Sigmoid colon (tissue), 7 donors: ENCODE data around the gene SLC2A4. TPM values are rescaled to one million over a fixed set of nuclear protein-coding genes. Genes with fewer than 3 reads are reported as not detected.

Experiments
- DNase-seq: peaks from one replicate; pipeline ENCODE4 v3.0.0-alpha.2; 2019
- H3K27ac ChIP-seq, 4 donors: fragments of 200-600 bp; sonication (generic); one replicate each; pipeline ENCODE4 v1.5.1; 2016 to 2019; ENCODE audit warnings: mild to moderate bottlenecking in 1 of 4
- H3K27me3 ChIP-seq, 3 donors: fragments of 200-600 bp; sonication (generic); one replicate each; pipeline ENCODE4 v1.5.1; 2019; ENCODE audit warnings: mild to moderate bottlenecking in 1 of 3
- H3K36me3 ChIP-seq, 4 donors: fragments of 200-600 bp; sonication (generic); one replicate each; pipeline ENCODE4 v1.5.1; 2016 to 2019
- H3K4me1 ChIP-seq, 4 donors: fragments of 200-600 bp; sonication (generic); one replicate each; pipeline ENCODE4 v1.5.1; 2017 to 2019
- H3K4me3 ChIP-seq, 4 donors: fragments of 200-600 bp; sonication (generic); one replicate each; pipeline ENCODE4 v1.5.1; 2017 to 2019; ENCODE audit warnings: mild to moderate bottlenecking in 2 of 4, moderate library complexity in 1 of 4
- H3K9me3 ChIP-seq, 4 donors: fragments of 200-600 bp in 3 of 4; sonication (generic) in 3 of 4; one replicate each; pipeline versions ENCODE4 v1.5.1 to v1.6.1; 2013 to 2019
- CTCF ChIP-seq, 4 experiments: fragments of 450-650 bp in 3 of 4; fragments of 200-600 bp in 1 of 4; IDR thresholded peaks; one replicate each; pipeline ENCODE4 v1.5.1; 2016 to 2019; ENCODE audit warnings: antibody characterized with exemption in 4 of 4, mild to moderate bottlenecking in 3 of 4, moderate library complexity in 2 of 4
- EP300 ChIP-seq, 4 donors: sonication (generic); formaldehyde crosslinking; IDR thresholded peaks; one replicate each; pipeline ENCODE4 v1.6.1; 2017; ENCODE audit warnings: antibody characterized with exemption in 4 of 4
- POLR2A ChIP-seq, 2 donors: fragments of 450-650 bp; IDR thresholded peaks; one replicate each; pipeline ENCODE4 v1.6.1; 2016; ENCODE audit warnings: antibody characterized with exemption in 2 of 2, mild to moderate bottlenecking in 2 of 2, moderate library complexity in 2 of 2
- POLR2AphosphoS5 ChIP-seq, 4 donors: sonication (generic); formaldehyde crosslinking; IDR thresholded peaks; one replicate each; pipeline ENCODE4 v1.6.1; 2017; ENCODE audit warnings: antibody characterized with exemption in 4 of 4
- WGBS, 2 donors: extraction: QIAGEN DNeasy Blood & Tissue Kit; methylation state at CpG; one replicate each; pipeline ENCODE4 v1.1.7; 2013; 5-methylcytosine and 5-hydroxymethylcytosine counted together
- intact Hi-C: fragments of 100-400 bp; cut with DNase I; formaldehyde crosslinking; loops from one replicate; pipeline ENCODE4 v1.15.1; 2023
- polyA plus RNA-seq, 3 donors: library from polyadenylated mRNA; stranded (reverse); fragments of 200-250 nt; gene quantifications; one replicate each; pipeline ENCODE4 v1.2.3, GENCODE V29; 2013
- total RNA-seq, 4 donors: library from RNA; depleted of rRNA; stranded (reverse); fragments of >200 nt; gene quantifications; one replicate each; pipeline ENCODE4 v1.1.0, GENCODE V29; 2016
- donor health status: healthy with polysubstance abuse.
- donor health status: Bipolar disorder and iron deficiency.
- donor health status: healthy.

SLC2A4 gene
- total and polyA plus RNA-seq, 7 donors: 0.60 to 127 (median 72.9) TPM

GRCh38 chr17:7326186-7326585 is 44.7 kb downstream of the SLC2A4 start:
- no peak for DNase-seq
- H3K27me3 ChIP-seq: no peaks in the 10 kb centered on the region
- TF ChIP-seq POLR2AphosphoS5 (IDR thresholded peaks at IDR 0.05) (no peak), EP300 (IDR thresholded peaks at IDR 0.05) (no peak), CTCF (IDR thresholded peaks at IDR 0.05) (no peak), POLR2A (IDR thresholded peaks at IDR 0.05) (no peak)
- no peak overlapping the region for H3K4me3 ChIP-seq
- no peak overlapping the region for H3K27ac ChIP-seq
- H3K36me3 ChIP-seq: peaks cover 22 to 57% (median 36%) of the 10 kb centered on the region in 4 donors
- WGBS, 2 donors: 94 to 95% methylated on average over 11 of the region's 11 CpGs
- H3K9me3 ChIP-seq: no peaks in the 10 kb centered on the region
- intact Hi-C loops: no loop called here
- peaks cover 0 to 24% (median 20%) of the 10 kb centered on the region in 4 donors for H3K4me1 ChIP-seq

GRCh38 chr17:7327056-7327455 is 45.5 kb downstream of the SLC2A4 start:
- 89 to 93% methylated on average over 7 of the region's 7 CpGs for WGBS, 2 donors
- Histone ChIP-seq H3K36me3 (peaks cover 16 to 48% (median 28%) of the 10 kb centered on the region in 4 donors), H3K4me1 (peaks cover 0 to 24% (median 20%) of the 10 kb centered on the region in 4 donors), H3K27ac (no peak overlapping the region), H3K27me3 (no peaks in the 10 kb centered on the region), H3K4me3 (no peak overlapping the region), H3K9me3 (no peaks in the 10 kb centered on the region)
- intact Hi-C loops: no loop called here
- DNase-seq: no peak
- TF ChIP-seq EP300 (IDR thresholded peaks at IDR 0.05) (no peak), POLR2AphosphoS5 (IDR thresholded peaks at IDR 0.05) (no peak), CTCF (IDR thresholded peaks at IDR 0.05) (no peak), POLR2A (IDR thresholded peaks at IDR 0.05) (no peak)

DNA sequence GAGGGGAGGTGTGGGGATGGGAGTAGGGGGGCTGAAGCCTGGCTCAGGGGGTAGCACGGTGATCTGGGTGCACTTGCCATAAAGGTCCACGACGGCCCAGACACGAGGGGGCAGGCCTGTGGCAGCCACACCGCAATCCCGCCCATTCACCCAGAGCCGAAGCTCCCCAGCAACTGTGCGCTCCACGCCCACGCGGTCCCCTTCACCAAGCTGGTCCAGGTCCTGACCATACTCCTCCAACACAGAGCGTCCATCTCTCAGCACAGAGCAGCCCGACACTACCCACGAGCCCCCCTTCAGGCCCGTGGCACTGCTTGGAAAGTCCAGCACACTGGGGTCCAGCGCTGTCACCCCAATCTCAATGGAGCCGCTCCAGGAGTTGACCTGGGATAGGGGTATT is 46.0 kb downstream of the SLC2A4 start:
- H3K27me3 ChIP-seq: no peaks in the 10 kb centered on the region
- TF ChIP-seq POLR2AphosphoS5 (IDR thresholded peaks at IDR 0.05) (no peak), POLR2A (IDR thresholded peaks at IDR 0.05) (no peak), EP300 (IDR thresholded peaks at IDR 0.05) (no peak)
- H3K9me3 ChIP-seq: no peaks in the 10 kb centered on the region
- DNase-seq: no peak
- intact Hi-C loops: no loop called here
- 84 to 92% methylated on average over 17 of the region's 17 CpGs for WGBS, 2 donors
- no peak overlapping the region for H3K27ac ChIP-seq
- no peak overlapping the region for H3K4me3 ChIP-seq
- peaks cover 11 to 43% (median 23%) of the 10 kb centered on the region in 4 donors for H3K36me3 ChIP-seq
- H3K4me1 ChIP-seq: peaks cover 0 to 27% (median 20%) of the 10 kb centered on the region in 4 donors

GRCh38 chr17:7328009-7328408 is 46.5 kb downstream of the SLC2A4 start:
- Histone ChIP-seq H3K4me1 (peaks cover 0 to 28% (median 20%) of the 10 kb centered on the region in 4 donors), H3K36me3 (peaks cover 6 to 38% (median 18%) of the 10 kb centered on the region in 4 donors), H3K9me3 (no peaks in the 10 kb centered on the region), H3K4me3 (no peak overlapping the region), H3K27ac (peak overlapping the region in 3 of 4 donors; percentile 88 to 94 (median 93)), H3K27me3 (no peaks in the 10 kb centered on the region)
- TF ChIP-seq POLR2A (IDR thresholded peaks at IDR 0.05) (no peak), POLR2AphosphoS5 (IDR thresholded peaks at IDR 0.05) (no peak), CTCF (IDR thresholded peaks at IDR 0.05) (no peak), EP300 (IDR thresholded peaks at IDR 0.05) (no peak)
- WGBS, 2 donors: 67 to 75% methylated on average over 1 of the region's 1 CpG
- DNase-seq: no peak
- intact Hi-C loops: loop anchor here (2.0 kb wide), 1 partner anchor 233 kb away; the partner anchor contains the start of gene SENP3

DNA sequence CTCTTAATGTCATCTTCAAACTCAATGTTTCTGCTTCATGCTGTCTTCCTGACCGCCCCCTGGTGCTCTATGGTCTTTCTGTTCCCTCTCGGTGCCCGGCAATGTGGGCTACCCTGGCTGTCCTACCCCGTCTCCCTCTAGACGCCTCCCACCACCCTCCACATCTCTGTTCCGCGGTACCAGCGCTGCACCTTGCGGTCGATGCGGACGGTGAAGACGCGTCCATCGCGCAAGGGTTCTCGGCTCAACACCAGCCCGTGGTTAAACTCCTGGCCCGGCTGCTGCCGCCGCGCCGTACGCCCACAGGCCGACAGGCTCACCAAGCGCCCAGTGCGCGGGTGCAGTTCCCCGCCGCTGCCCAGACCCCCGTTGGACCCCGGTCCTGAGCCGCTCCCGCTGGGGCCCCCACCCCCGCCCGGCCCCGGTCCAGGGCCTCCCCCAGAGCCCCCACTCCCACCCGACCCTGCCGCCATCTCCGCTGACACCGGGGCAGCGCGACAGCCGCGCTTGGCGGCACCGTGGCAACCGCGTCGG is 47.4 kb downstream of the SLC2A4 start, which contains the start of gene NEURL4:
TSS of gene NEURL4 (minus strand) at position 496 of the 534 bp plus-strand sequence. CDS start at position 473, 23 bp downstream.
- Histone ChIP-seq H3K4me3 (peak within 1 kb of the TSS; percentile 69 to 93 (median 83)), H3K27me3 (no peaks in the 10 kb centered on the region), H3K9me3 (no peaks in the 10 kb centered on the region), H3K4me1 (peaks cover 0 to 31% (median 20%) of the 10 kb centered on the region in 4 donors), H3K27ac (peak within 1 kb of the TSS; percentile 88 to 94 (median 94)), H3K36me3 (peaks cover 0 to 29% (median 9%) of the 10 kb centered on the region in 4 donors)
- intact Hi-C loops: loop anchor here (1.0 to 2.0 kb wide), 4 partner anchors 14 to 232 kb away; partner anchors contain the start of genes EIF5A, GPS2 and SENP3
- DNase-seq: no peak
- peak in 1 of 4 donors; percentile 3 for TF ChIP-seq POLR2AphosphoS5 (IDR thresholded peaks at IDR 0.05)
- TF ChIP-seq POLR2A (IDR thresholded peaks at IDR 0.05): no peak
- WGBS, 2 donors: 0 to 1% methylated on average over 50 of the region's 50 CpGs
